HG03520 (cell line): ENCODE measurements around the gene GATM.

Experiments used
- ATAC-seq: cut with Tn5 transposase; IDR thresholded peaks from one replicate; pipeline ENCODE4 v1.9.1; 2021; ENCODE audit warnings: mild to moderate bottlenecking, moderate library complexity; ENCODE audit not compliant: unreplicated experiment

GATM gene

GRCh38 chr15:45362419-45362818 lies 15.9 kb downstream of the GATM start:
- ATAC-seq = no peak

GRCh38 chr15:45361878-45362277 lies 16.5 kb downstream of the GATM start:
- no peak for ATAC-seq

GRCh38 chr15:45355860-45356259 lies 22.5 kb downstream of the GATM start:
- no peak for ATAC-seq

- ATAC-seq = no peak
Observed at GRCh38 chr15:45354711-45355110, 23.6 kb downstream of the GATM start.

- no peak for ATAC-seq
Observed at GRCh38 chr15:45351227-45351626, 27.1 kb downstream of the GATM start.

- ATAC-seq = no peak
Observed at GRCh38 chr15:45349623-45350022, 28.7 kb downstream of the GATM start.

GRCh38 chr15:45347989-45348388 lies 30.4 kb downstream of the GATM start:
- no peak for ATAC-seq

GRCh38 chr15:45347033-45347432 lies 31.3 kb downstream of the GATM start:
- ATAC-seq = no peak

GRCh38 chr15:45346381-45346780 lies 32.0 kb downstream of the GATM start:
- no peak for ATAC-seq

GRCh38 chr15:45343258-45343860 lies 35.0 kb downstream of the GATM start:
- ATAC-seq = no peak

- no peak for ATAC-seq
Observed at GRCh38 chr15:45341790-45342189, 36.6 kb downstream of the GATM start.

- ATAC-seq = no peak
Observed at GRCh38 chr15:45340429-45340828, 37.9 kb downstream of the GATM start.

GRCh38 chr15:45338417-45338816 lies 39.9 kb downstream of the GATM start:
- ATAC-seq = no peak

GRCh38 chr15:45337224-45337623 lies 41.1 kb downstream of the GATM start:
- no peak for ATAC-seq

- ATAC-seq = no peak
Observed at GRCh38 chr15:45333550-45333949, 44.8 kb downstream of the GATM start.

GRCh38 chr15:45332694-45333093 lies 45.6 kb downstream of the GATM start:
- no peak for ATAC-seq

GRCh38 chr15:45331972-45332371 lies 46.4 kb downstream of the GATM start:
- no peak for ATAC-seq

GRCh38 chr15:45328663-45329062 lies 49.7 kb downstream of the GATM start:
- no peak for ATAC-seq

GRCh38 chr15:45326741-45327140 lies 51.6 kb downstream of the GATM start:
- no peak for ATAC-seq

GRCh38 chr15:45326280-45326679 lies 52.1 kb downstream of the GATM start:
- no peak for ATAC-seq

- ATAC-seq = no peak
Observed at GRCh38 chr15:45320581-45321205, 57.7 kb downstream of the GATM start.

GRCh38 chr15:45319472-45320214 lies 58.7 kb downstream of the GATM start:
- ATAC-seq = no peak
